Measurements from ENCODE around the gene CABLES2. TPM values are rescaled to one million over a fixed set of nuclear protein-coding genes. Genes with fewer than 3 reads are reported as not detected.

CABLES2 gene
- total RNA-seq, 2 experiments from 2014 or later: 14.8 to 22.5 TPM

DNA sequence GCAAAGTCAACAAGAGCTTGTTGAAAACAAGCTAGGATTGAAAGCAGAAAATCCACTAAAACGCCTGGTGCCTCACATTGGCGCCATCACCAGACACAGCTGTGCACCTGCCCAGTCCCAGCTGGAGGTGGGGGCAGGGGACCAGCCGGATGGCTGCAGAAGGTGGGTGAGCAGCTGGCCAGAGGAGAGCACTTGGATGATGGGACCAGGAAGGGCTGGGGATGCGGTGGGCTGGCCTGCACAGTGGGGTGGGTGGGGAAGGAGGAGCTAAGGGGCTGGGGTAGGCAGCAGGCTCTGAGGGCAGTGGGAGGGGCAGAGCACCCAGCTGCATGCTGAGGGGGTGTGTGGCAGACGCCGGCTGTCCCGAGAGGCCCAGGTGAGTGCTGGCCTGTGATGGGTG, 7.1 kb downstream of the CABLES2 start:
- no peak overlapping the region for H3K27ac ChIP-seq (ENCODE audit: low read depth, low read length, poor library complexity, severe bottlenecking)
- no peaks in the 10 kb centered on the region for H3K4me1 ChIP-seq (ENCODE audit: insufficient read depth, low read length, poor library complexity, severe bottlenecking)
- H2AFZ ChIP-seq (ENCODE audit: low read length): no peak overlapping the region
- no peak for DNase-seq (ENCODE audit: low spot score)
- peaks cover 19% of the 10 kb centered on the region for H3K36me3 ChIP-seq (ENCODE audit: insufficient read depth, low read length)
- H3K9me3 ChIP-seq (ENCODE audit: low read length): no peaks in the 10 kb centered on the region
- BruUV-seq (replicated peaks): no TSS peak
- intact Hi-C loops (cut with micrococcal nuclease; ENCODE audit: unreplicated experiment): loop anchor here (10.0 kb wide), 1 partner anchor 335 kb away; the partner anchor contains the start of gene TAF4
- TF ChIP-seq, protein P1, sequence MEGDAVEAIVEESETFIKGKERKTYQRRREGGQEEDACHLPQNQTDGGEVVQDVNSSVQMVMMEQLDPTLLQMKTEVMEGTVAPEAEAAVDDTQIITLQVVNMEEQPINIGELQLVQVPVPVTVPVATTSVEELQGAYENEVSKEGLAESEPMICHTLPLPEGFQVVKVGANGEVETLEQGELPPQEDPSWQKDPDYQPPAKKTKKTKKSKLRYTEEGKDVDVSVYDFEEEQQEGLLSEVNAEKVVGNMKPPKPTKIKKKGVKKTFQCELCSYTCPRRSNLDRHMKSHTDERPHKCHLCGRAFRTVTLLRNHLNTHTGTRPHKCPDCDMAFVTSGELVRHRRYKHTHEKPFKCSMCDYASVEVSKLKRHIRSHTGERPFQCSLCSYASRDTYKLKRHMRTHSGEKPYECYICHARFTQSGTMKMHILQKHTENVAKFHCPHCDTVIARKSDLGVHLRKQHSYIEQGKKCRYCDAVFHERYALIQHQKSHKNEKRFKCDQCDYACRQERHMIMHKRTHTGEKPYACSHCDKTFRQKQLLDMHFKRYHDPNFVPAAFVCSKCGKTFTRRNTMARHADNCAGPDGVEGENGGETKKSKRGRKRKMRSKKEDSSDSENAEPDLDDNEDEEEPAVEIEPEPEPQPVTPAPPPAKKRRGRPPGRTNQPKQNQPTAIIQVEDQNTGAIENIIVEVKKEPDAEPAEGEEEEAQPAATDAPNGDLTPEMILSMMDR (conservative IDR thresholded peaks at IDR 0.05; ENCODE audit: low read length): no peak
- TF ChIP-seq EZH2phosphoT487 (IDR thresholded peaks at IDR 0.05; ENCODE audit: borderline replicate concordance, low read depth, low read length): no peak
- no peaks in the 10 kb centered on the region for H3K9me2 ChIP-seq (ENCODE audit: insufficient read depth, low read length)
- H4K20me1 ChIP-seq (ENCODE audit: insufficient read depth, low read length): no peaks in the 10 kb centered on the region
- H3K4me3 ChIP-seq (ENCODE audit: low read depth, low read length, poor library complexity, severe bottlenecking): no peak overlapping the region
- no peak overlapping the region for H3K4me2 ChIP-seq (ENCODE audit: low read length)
- no peaks in the 10 kb centered on the region for H3K79me2 ChIP-seq (ENCODE audit: insufficient read depth, low read depth, low read length)
- ChIA-PET POLR2A (interaction anchor here (0.6 kb wide), 1 partner anchor 1316 kb away, joined by 3 read pairs; no protein-coding TSS in a partner anchor), CTCF (ENCODE audit: unreplicated experiment) (no interaction called here)

DNA sequence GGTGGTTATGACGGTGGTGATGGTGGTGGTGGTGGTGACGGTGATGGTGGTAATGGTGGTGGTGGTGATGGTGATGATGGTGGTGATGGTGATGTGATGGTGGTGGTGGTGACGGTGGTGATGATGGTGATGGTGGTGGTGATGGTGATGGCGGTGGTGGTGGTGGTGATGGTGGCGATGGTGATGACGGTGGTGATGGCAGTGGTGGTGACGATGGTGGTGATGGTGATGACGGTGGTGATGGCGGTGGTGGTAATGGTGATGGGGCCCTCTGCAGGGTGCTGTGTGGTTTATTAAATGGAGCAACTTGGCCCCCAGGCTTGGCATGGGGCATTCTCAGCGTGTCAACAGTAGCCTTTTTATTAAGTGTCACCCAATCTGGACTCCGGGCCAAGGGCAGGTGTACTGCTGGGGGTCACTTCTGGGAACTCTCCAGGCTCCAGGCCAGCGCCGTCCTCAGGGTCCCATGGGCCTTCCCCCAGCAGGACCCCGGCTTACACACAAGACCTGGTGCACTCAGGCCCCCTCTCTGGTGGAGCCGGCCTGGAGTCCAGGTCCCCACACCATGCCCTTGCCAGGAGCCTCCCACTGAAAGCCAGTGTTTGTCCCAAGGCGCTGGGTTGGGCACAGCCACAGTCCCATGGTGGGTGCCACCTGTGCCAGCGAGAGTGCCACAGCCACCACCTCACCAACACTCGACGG, 8.8 kb downstream of the CABLES2 start:
- Histone ChIP-seq H3K36me3 (ENCODE audit: insufficient read depth, low read length) (peaks cover 22% of the 10 kb centered on the region), H3K4me3 (ENCODE audit: low read depth, low read length, poor library complexity, severe bottlenecking) (no peak overlapping the region), H3K27ac (ENCODE audit: low read depth, low read length, poor library complexity, severe bottlenecking) (no peak overlapping the region), H3K79me2 (ENCODE audit: insufficient read depth, low read depth, low read length) (no peaks in the 10 kb centered on the region), H3K9me3 (ENCODE audit: low read length) (no peaks in the 10 kb centered on the region), H3K4me2 (ENCODE audit: low read length) (no peak overlapping the region), H4K20me1 (ENCODE audit: insufficient read depth, low read length) (no peaks in the 10 kb centered on the region), H3K9me2 (ENCODE audit: insufficient read depth, low read length) (no peaks in the 10 kb centered on the region), H2AFZ (ENCODE audit: low read length) (no peak overlapping the region), H3K4me1 (ENCODE audit: insufficient read depth, low read length, poor library complexity, severe bottlenecking) (no peaks in the 10 kb centered on the region)
- ChIA-PET POLR2A (interaction anchor here (1.1 kb wide), 1 partner anchor 9 kb away, joined by 4 read pairs; no protein-coding TSS in a partner anchor), CTCF (ENCODE audit: unreplicated experiment) (no interaction called here)
- DNase-seq (ENCODE audit: low spot score): no peak
- TF ChIP-seq EZH2phosphoT487 (IDR thresholded peaks at IDR 0.05; ENCODE audit: borderline replicate concordance, low read depth, low read length): no peak
- TF ChIP-seq, protein P1 (conservative IDR thresholded peaks at IDR 0.05; ENCODE audit: low read length): no peak
- intact Hi-C loops (cut with micrococcal nuclease; ENCODE audit: unreplicated experiment): no loop called here
- BruUV-seq (replicated peaks): no TSS peak

Measured in OCI-LY7 (cell line).